ENCODE measurements around the gene SPTBN4.

DNA sequence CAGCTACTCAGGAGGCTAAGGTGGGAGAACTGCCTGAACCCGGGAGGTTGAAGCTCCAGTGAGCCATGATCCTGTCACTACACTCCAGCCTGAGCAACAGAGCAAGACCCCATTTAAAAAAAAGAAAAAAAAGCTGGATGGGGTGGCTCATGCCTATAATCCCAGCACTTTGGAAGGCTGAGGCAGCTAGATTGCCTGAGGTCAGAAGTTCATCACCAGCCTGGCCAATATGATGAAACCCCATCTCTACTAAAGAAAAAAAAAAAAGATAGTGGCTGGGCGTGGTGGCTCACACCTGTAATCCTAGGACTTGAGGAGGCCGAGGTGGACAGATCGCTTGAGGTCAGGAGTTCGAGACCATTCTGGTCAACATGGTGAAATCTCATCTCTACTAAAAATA lies 149.4 kb downstream of the SPTBN4 start:
- TF ChIP-seq CEBPB (IDR thresholded peaks at IDR 0.05) (no peak), EP300 (IDR thresholded peaks at IDR 0.05; ENCODE audit: borderline replicate concordance) (no peak), TAF1 (IDR thresholded peaks at IDR 0.05; ENCODE audit: low read depth) (no peak), FOXM1 (IDR thresholded peaks at IDR 0.05; ENCODE audit: borderline replicate concordance, low read depth) (no peak), TCF12 (IDR thresholded peaks at IDR 0.05; ENCODE audit: low read depth) (no peak), CREB1 (IDR thresholded peaks at IDR 0.05; ENCODE audit: low read depth) (no peak), NFIC (IDR thresholded peaks at IDR 0.05) (no peak), YY1 (IDR thresholded peaks at IDR 0.05; ENCODE audit: low read depth) (no peak), EGR1 (IDR thresholded peaks at IDR 0.05) (no peak)
- TF ChIP-seq, protein P1, sequence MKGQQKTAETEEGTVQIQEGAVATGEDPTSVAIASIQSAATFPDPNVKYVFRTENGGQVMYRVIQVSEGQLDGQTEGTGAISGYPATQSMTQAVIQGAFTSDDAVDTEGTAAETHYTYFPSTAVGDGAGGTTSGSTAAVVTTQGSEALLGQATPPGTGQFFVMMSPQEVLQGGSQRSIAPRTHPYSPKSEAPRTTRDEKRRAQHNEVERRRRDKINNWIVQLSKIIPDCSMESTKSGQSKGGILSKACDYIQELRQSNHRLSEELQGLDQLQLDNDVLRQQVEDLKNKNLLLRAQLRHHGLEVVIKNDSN (IDR thresholded peaks at IDR 0.05): no peak
- TF ChIP-seq, protein P2, sequence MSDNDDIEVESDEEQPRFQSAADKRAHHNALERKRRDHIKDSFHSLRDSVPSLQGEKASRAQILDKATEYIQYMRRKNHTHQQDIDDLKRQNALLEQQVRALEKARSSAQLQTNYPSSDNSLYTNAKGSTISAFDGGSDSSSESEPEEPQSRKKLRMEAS (IDR thresholded peaks at IDR 0.05): no peak
- TF ChIP-seq, protein P3, sequence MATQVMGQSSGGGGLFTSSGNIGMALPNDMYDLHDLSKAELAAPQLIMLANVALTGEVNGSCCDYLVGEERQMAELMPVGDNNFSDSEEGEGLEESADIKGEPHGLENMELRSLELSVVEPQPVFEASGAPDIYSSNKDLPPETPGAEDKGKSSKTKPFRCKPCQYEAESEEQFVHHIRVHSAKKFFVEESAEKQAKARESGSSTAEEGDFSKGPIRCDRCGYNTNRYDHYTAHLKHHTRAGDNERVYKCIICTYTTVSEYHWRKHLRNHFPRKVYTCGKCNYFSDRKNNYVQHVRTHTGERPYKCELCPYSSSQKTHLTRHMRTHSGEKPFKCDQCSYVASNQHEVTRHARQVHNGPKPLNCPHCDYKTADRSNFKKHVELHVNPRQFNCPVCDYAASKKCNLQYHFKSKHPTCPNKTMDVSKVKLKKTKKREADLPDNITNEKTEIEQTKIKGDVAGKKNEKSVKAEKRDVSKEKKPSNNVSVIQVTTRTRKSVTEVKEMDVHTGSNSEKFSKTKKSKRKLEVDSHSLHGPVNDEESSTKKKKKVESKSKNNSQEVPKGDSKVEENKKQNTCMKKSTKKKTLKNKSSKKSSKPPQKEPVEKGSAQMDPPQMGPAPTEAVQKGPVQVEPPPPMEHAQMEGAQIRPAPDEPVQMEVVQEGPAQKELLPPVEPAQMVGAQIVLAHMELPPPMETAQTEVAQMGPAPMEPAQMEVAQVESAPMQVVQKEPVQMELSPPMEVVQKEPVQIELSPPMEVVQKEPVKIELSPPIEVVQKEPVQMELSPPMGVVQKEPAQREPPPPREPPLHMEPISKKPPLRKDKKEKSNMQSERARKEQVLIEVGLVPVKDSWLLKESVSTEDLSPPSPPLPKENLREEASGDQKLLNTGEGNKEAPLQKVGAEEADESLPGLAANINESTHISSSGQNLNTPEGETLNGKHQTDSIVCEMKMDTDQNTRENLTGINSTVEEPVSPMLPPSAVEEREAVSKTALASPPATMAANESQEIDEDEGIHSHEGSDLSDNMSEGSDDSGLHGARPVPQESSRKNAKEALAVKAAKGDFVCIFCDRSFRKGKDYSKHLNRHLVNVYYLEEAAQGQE (IDR thresholded peaks at IDR 0.05; ENCODE audit: low read depth): no peak

All from Ishikawa (cell line).